ENCODE measurements around the gene KCNK2. TPM values are rescaled to one million over a fixed set of nuclear protein-coding genes. Genes with fewer than 3 reads are reported as not detected.
A peak's percentile ranks its signal among the peaks of the same experiment; 100 is the strongest.

KCNK2 gene
- total and polyA plus RNA-seq, 2 donors from 2014 or later = 1.4 TPM; not detected in 1

DNA sequence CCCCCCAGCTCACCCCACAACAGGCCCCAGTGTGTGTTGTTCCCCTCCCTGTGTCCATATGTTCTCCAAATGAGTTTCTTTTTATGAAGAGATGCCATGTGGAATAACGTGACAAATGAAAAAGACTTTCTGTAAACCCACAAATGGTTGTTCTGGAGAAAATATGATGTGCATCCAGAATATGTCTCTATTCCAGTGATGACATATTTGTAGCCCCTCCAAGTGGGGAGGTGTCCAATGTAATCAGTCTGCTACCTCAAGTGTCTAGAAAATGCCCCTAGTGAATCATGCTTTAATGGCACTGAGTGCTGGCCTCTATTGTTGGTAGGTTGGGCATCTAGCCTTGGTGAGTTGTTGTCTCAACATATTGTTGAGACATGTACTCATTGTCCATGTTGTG lies 179.6 kb downstream of the KCNK2 start:
- TF ChIP-seq, protein P1, sequence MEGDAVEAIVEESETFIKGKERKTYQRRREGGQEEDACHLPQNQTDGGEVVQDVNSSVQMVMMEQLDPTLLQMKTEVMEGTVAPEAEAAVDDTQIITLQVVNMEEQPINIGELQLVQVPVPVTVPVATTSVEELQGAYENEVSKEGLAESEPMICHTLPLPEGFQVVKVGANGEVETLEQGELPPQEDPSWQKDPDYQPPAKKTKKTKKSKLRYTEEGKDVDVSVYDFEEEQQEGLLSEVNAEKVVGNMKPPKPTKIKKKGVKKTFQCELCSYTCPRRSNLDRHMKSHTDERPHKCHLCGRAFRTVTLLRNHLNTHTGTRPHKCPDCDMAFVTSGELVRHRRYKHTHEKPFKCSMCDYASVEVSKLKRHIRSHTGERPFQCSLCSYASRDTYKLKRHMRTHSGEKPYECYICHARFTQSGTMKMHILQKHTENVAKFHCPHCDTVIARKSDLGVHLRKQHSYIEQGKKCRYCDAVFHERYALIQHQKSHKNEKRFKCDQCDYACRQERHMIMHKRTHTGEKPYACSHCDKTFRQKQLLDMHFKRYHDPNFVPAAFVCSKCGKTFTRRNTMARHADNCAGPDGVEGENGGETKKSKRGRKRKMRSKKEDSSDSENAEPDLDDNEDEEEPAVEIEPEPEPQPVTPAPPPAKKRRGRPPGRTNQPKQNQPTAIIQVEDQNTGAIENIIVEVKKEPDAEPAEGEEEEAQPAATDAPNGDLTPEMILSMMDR (IDR thresholded peaks at IDR 0.05; ENCODE audit: borderline replicate concordance, extremely low read depth, insufficient read depth) = no peak
- Histone ChIP-seq H3K27ac (ENCODE audit: low read depth in 2 of 2, low read length in 2 of 2) (no peak overlapping the region), H3K4me3 (ENCODE audit: low read length in 3 of 3) (no peak overlapping the region), H3K27me3 (ENCODE audit: control insufficient read depth, insufficient read depth, low read length) (no peaks in the 10 kb centered on the region), H3K36me3 (ENCODE audit: control insufficient read depth in 2 of 3, insufficient read depth in 3 of 3, low read length in 3 of 3) (no peaks in the 10 kb centered on the region), H3K9me3 (ENCODE audit: control insufficient read depth in 2 of 3, insufficient read depth in 1 of 3, low read length in 3 of 3) (no peaks in the 10 kb centered on the region), H3K9ac (ENCODE audit: low read length in 3 of 3) (no peak overlapping the region), H3K4me1 (ENCODE audit: control insufficient read depth in 2 of 3, insufficient read depth in 2 of 3, low read depth in 1 of 3, low read length in 3 of 3) (no peaks in the 10 kb centered on the region)
- DNase-seq (no peak), FAIRE-seq (no peak)
- intact Hi-C loops (cut with DNase I) = no loop called here

- DNase-seq = no peak
- FAIRE-seq = no peak
- H3K4me3 ChIP-seq (ENCODE audit: low read length in 3 of 3) = no peak overlapping the region
Observed at GRCh38 chr1:215263636-215264035, 181.1 kb downstream of the KCNK2 start.

GRCh38 chr1:215264649-215265048 lies 182.1 kb downstream of the KCNK2 start:
- Histone ChIP-seq H3K27me3 (ENCODE audit: control insufficient read depth, insufficient read depth, low read length) (no peaks in the 10 kb centered on the region), H3K4me3 (ENCODE audit: low read length in 3 of 3) (no peak overlapping the region), H3K4me1 (ENCODE audit: control insufficient read depth in 2 of 3, insufficient read depth in 2 of 3, low read depth in 1 of 3, low read length in 3 of 3) (no peaks in the 10 kb centered on the region), H3K36me3 (ENCODE audit: control insufficient read depth in 2 of 3, insufficient read depth in 3 of 3, low read length in 3 of 3) (no peaks in the 10 kb centered on the region), H3K9ac (ENCODE audit: low read length in 3 of 3) (no peak overlapping the region), H3K9me3 (ENCODE audit: control insufficient read depth in 2 of 3, insufficient read depth in 1 of 3, low read length in 3 of 3) (no peaks in the 10 kb centered on the region), H3K27ac (ENCODE audit: low read depth in 2 of 2, low read length in 2 of 2) (no peak overlapping the region)
- FAIRE-seq (peak; percentile 92), DNase-seq (no peak)
- intact Hi-C loops (cut with DNase I) = no loop called here
- TF ChIP-seq, protein P1 (IDR thresholded peaks at IDR 0.05; ENCODE audit: borderline replicate concordance, extremely low read depth, insufficient read depth) = no peak

More at GRCh38 chr1:215263636-215264035, 181.1 kb downstream of the KCNK2 start:
- H3K9ac ChIP-seq (ENCODE audit: low read length in 3 of 3) = no peak overlapping the region
- H3K27ac ChIP-seq (ENCODE audit: low read depth in 2 of 2, low read length in 2 of 2) = no peak overlapping the region
- no peaks in the 10 kb centered on the region for H3K36me3 ChIP-seq (ENCODE audit: control insufficient read depth in 2 of 3, insufficient read depth in 3 of 3, low read length in 3 of 3)
- H3K27me3 ChIP-seq (ENCODE audit: control insufficient read depth, insufficient read depth, low read length) = no peaks in the 10 kb centered on the region
- no peaks in the 10 kb centered on the region for H3K9me3 ChIP-seq (ENCODE audit: control insufficient read depth in 2 of 3, insufficient read depth in 1 of 3, low read length in 3 of 3)
- TF ChIP-seq, protein P1 (IDR thresholded peaks at IDR 0.05; ENCODE audit: borderline replicate concordance, extremely low read depth, insufficient read depth) = no peak
- intact Hi-C loops (cut with DNase I) = no loop called here
- no peaks in the 10 kb centered on the region for H3K4me1 ChIP-seq (ENCODE audit: control insufficient read depth in 2 of 3, insufficient read depth in 2 of 3, low read depth in 1 of 3, low read length in 3 of 3)

GRCh38 chr1:215267495-215267894 lies 185.0 kb downstream of the KCNK2 start:
- H3K27ac ChIP-seq (ENCODE audit: low read depth in 2 of 2, low read length in 2 of 2) = no peak overlapping the region
- H3K36me3 ChIP-seq (ENCODE audit: control insufficient read depth in 2 of 3, insufficient read depth in 3 of 3, low read length in 3 of 3) = no peaks in the 10 kb centered on the region
- H3K27me3 ChIP-seq (ENCODE audit: control insufficient read depth, insufficient read depth, low read length) = no peaks in the 10 kb centered on the region
- DNase-seq = no peak
- no peak for FAIRE-seq
- no peak overlapping the region for H3K9ac ChIP-seq (ENCODE audit: low read length in 3 of 3)
- no peaks in the 10 kb centered on the region for H3K4me1 ChIP-seq (ENCODE audit: control insufficient read depth in 2 of 3, insufficient read depth in 2 of 3, low read depth in 1 of 3, low read length in 3 of 3)
- H3K4me3 ChIP-seq (ENCODE audit: low read length in 3 of 3) = no peak overlapping the region
- H3K9me3 ChIP-seq (ENCODE audit: control insufficient read depth in 2 of 3, insufficient read depth in 1 of 3, low read length in 3 of 3) = no peaks in the 10 kb centered on the region
- TF ChIP-seq, protein P1 (IDR thresholded peaks at IDR 0.05; ENCODE audit: borderline replicate concordance, extremely low read depth, insufficient read depth) = no peak
- intact Hi-C loops (cut with DNase I) = no loop called here

Measured in kidney (tissue), 14 donors.